SKM-1 (cell line): Measurements from ENCODE around the gene INTS11.

Source experiments
- DNase-seq: peaks from one replicate; lab custom pipeline; 2025; ENCODE audit not compliant: unreplicated experiment; lab: John Stamatoyannopoulos, UW

INTS11 gene

GRCh38 chr1:1287288-1288110, 37.0 kb downstream of the INTS11 start:
- DNase-seq = no peak

DNA sequence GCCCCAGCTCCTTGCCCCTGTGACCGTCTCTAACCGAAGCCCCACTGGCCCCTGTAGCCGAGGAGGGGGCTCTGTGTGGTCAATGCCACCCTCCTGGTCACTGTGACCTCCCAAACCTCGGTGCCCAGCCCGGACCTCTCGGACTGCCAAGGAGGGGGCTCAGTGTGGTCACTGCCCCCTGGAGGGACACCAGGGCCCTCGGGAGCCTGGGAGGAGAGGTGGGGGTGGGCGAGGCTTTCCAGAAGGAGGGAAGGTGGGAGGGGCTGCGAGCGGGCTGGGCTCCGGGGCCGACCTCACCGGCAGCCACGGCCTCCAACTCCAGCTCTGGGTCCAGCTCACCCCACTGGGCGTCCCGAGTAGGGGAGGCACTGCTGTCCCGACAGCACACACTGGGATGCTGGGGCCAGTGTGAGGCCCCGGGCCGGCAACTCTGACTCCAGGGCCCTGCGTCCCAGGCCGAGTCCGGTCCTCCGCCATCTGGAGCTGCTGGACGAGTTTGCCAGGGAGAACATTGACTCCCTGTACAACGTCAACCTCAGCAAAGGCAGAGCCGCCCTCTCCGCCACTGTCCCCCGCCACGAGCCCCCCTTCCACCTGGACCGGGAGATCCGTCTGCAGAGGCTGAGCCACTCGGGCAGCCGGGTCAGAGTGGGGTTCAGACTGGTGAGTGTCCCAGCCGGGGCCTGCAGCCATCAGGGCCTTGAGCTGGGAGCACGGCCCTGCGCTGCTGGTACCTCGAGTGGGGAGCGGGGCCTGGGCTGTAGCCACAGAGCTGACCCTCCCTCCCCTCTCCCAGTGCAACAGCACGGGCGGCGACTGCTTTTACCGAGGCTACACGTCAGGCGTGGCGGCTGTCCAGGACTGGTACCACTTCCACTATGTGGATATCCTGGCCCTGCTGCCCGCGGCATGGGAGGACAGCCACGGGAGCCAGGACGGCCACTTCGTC, 37.9 kb downstream of the INTS11 start:
- no peak for DNase-seq

DNA sequence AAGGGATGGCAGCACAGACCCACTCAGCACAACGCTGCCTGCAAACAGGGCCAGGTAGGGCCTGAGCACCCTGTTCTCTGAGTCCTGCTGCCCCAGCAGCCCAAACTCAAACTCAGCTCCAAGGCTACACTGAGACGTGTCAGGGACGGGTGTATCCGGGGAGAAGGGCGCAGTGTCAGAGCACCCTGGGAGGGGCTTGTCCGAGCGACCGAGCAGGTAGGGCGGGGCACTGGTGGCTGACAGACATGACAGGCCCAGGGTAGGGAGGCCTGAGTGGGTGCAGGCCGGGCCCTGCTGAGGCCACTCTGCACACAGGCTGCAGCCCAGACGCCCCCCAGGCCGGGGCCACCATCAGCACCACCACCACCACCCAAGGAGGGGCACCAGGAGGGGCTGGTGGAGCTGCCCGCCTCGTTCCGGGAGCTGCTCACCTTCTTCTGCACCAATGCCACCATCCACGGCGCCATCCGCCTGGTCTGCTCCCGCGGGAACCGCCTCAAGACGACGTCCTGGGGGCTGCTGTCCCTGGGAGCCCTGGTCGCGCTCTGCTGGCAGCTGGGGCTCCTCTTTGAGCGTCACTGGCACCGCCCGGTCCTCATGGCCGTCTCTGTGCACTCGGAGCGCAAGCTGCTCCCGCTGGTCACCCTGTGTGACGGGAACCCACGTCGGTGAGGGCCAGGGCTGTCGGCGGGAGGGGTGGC, 38.7 kb downstream of the INTS11 start:
- no peak for DNase-seq

DNA sequence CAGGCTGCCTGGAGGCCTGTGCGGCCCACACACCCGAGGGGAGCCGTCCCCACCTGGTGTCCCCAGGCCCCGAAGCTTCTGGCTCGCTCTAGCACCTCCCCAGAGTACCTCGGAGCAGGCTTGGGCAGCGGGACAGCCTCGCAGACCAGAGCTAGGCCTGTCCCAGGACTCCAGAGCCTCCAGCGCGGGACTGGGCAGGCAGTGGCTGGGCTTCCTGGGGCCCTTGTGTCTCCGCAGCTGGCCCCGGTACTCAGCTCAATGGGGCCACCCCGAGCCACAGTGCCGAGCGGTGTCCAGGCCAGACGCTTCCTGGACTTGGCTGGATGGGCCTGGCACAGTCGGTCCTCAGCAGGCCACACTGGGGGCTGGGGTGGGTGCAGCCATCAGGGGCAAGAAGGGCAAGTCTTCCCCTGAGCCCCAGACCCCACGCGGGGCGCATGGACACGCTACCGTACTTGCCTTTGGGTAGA, 39.3 kb downstream of the INTS11 start:
- no peak for DNase-seq

GRCh38 chr1:1284221-1285101, 40.0 kb downstream of the INTS11 start:
- DNase-seq = no peak

DNA sequence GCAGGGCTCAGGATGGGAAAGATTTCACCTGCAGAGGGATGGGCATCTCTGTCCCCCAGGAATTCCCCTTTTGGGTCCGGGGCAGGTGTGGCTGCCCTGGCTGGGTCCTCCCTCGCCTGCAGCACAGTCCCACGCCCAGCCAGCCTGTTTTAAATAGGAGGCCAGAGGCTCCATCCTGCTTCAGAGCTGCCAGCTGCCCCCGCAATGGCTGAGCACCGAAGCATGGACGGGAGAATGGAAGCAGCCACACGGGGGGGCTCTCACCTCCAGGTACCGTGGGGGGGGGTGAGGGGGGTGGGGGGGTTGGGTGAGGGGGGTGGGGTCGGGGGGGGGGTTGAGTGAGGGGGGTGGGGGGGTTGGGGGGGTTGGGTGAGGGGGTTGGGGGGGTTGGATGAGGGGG, 40.6 kb downstream of the INTS11 start:
- DNase-seq = no peak

DNA sequence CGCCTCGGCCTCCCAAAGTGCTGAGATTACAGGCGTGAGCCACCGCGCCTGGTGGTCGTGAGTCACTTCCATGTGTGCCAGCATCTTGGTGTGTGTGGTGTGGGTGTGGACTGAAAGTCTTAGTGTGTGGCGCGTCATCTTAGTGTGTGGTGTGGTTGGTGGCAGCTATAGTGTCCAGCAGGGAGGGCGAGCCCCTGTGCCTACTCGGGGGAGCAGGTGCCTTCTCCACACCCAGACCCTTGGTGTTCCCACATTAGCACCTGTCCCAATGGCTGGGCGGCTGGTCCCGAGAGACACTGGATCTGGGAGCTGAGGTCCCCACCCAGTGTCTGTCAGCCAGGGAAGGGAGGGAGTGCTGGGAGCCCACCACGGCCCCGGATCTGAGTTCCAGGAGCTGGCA, 41.5 kb downstream of the INTS11 start:
- DNase-seq = no peak

DNA sequence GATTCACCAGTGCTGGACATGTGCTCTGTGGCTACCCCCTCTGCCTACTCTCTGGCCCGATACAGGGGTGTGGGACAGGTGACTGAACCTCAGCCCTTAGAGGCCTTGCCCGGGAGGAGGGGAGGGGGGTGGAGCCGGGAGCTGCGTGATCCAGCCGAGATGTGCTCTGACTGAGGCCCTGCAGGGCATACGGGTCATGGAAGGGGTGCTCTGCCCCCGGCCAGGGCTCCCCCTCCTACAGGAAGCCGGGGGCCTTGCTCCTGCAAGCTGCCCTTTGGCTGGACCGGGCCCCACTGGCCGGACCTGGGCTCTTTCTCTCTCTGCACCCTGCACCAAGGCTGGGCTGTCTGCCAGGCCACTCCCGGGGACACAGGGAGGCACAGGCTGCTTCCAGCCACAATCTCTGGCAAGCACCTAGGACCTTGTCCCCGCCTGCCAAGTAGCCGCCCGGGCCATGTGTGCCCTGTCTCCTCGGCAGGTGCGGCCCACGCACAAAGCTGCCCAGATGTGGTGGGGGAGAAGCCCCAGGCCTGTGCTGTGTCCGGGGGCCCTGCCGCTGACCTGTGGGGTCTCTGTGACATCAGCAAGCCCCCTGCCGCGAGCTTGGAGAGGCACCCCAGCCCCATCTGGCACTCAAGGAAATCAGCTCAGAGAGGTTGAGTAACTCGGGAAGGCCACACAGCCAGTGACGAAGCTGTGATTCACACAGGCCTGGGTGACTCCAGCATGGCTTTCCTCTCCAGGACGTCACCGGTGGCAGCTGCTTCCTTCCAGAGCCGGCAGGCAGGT, 42.7 kb downstream of the INTS11 start:
- no peak for DNase-seq

- no peak for DNase-seq
Observed at GRCh38 chr1:1280782-1281481, 43.5 kb downstream of the INTS11 start.

- no peak for DNase-seq
Observed at GRCh38 chr1:1279028-1279427, 45.4 kb downstream of the INTS11 start.

DNA sequence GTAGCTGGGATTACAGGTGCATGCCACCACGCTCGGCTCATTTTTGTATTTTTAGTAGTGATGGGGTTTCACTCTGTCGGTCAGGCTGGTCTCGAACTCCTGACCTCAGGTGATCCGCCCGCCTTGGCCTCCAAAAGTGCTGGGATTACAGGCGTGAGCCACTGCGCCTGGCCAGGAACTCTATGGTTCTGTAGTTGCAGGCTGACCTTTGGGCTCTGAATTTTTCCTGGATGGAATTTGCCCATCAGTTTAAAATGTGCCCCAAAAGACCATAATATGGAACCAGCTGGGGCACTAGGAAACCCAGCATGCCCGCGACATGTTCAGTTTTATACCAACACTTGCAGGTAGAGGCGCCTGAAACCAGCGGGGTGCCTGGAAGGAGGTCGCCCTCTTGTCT, 45.8 kb downstream of the INTS11 start:
- no peak for DNase-seq

- DNase-seq = no peak
Observed at GRCh38 chr1:1275836-1276235, 48.6 kb downstream of the INTS11 start.

DNA sequence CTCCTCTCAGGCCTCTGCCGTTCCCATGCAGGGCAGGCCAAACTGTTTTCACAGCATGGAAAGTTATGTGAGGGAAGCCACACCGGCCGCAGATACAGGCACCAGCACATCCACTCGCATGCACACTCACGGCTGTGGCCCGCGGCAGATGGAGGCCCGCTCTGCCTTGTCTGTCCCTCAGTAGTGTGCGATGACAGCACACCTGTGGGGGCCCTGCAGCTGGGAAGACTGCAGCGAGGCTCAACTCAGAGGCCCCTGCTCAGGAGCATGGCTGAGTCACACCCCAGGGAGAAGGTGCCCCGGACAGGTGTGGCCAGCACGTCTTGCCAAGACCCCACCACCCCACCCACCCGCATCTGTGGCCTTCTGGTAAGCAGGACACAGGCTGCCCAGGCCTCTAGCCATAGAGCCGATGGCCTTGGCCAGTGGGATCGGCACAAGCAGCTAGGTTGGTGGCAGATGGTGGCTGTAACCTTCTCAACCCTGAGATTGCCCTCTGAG, 49.5 kb downstream of the INTS11 start:
- DNase-seq = no peak

DNA sequence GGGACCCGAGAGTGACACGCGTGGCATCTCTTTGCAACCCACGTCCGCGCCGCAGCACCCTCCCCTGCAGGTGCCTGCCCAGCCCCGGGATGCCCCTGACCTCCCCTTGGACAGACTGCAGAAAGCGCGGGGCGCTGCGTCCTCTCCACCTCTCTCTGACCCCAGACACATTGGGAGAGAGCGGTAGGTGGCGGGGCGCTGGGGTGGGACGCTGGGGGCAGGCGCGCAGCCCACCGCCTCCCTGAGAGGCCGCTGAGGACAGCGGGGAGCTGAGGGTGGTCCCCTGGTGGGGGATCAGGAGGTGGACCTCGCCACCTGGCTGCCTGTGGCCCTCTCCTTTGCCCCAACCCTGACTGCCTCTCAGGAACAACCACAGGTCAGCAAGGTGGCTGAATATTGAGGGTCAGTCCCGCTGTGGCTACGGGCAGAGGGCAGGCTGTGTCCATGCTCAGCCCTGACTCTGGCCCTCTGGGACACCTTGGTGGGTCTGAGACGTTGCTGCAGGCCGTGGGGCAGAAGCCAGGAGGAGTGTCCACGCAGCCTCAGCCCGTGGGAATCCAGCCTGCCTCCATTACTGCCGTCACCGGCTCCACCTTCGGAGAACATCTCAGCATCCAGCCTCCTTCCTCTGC, 50.0 kb downstream of the INTS11 start:
- DNase-seq = no peak

DNA sequence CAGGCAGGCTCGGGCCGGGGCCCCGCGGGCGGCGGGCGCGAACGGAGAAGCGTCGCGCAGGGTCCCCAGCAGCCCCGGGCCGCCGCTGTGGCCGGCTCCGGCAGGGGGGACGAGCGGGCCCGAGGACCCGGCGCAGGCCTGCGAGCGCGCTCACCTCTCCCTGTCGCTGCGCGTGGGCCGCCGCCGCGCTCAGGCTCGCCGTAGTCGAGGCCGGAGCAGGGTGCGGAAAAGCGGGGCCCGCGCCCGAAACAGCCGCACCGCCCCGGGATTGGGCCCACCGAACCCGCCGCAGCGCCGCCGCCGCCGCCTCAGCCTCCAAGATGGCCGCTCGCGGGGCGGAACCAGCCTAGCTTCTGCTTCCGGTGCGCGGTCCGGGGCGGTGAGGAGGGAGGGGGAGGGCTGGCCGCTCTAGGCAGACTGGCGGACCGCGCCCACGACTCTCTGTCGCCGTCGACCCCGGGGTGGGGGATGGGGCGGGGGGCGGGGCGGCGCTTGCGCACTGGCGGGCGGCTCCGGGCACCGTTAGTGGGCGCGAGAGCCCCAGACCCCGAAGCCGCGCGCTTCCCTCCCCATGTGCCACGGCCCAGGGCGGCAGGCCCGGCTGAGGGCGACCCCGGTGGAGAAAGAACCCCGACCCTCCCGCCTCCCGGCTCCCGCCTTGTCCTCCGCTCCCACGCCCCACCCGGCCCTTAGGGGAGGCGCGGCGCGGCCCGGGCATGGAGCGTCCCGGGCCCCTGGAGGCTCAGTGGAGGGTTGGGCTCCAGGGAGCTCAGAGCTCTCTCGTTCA, 50.8 kb downstream of the INTS11 start, which contains the start of gene UBE2J2:
Gene UBE2J2, minus strand, starts transcription at position 343 of the 787 bp plus-strand sequence. CDS start 5,862 bp downstream, outside the sequence.
- DNase-seq = peak; percentile 72

DNA sequence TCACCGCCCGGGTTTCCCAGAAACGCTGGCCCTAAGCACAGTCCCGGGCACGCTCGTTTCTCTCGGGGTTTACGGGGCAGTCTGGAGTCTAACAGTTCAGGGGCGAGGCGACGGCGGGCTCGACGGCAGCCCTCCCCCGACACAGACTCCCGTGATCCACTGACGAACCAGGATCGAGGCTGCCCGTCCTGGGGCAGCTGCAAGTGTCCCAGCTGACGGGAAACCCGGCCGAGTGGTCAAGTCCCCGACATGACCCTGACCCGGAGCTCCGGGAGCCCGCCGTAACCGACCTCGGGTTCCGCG, 51.3 kb downstream of the INTS11 start:
- no peak for DNase-seq
